Stomach (tissue), 9 donors: Measurements from ENCODE around the gene PMM2. TPM values are rescaled to one million over a fixed set of nuclear protein-coding genes. Genes with fewer than 3 reads are reported as not detected.

Source experiments
- DNase-seq, 2 donors: peaks; one replicate each; pipeline versions ENCODE4 v3.0.0 to v3.0.0-alpha.2; 2013 to 2019
- H3K27ac ChIP-seq, 5 donors: fragments of 200-600 bp in 4 of 5; sonication (generic) in 4 of 5; one replicate each; pipeline ENCODE4 v1.5.1; 2013 to 2019; ENCODE audit warnings: mild to moderate bottlenecking in 1 of 5, moderate library complexity in 1 of 5
- H3K27me3 ChIP-seq, 3 donors: fragments of 200-600 bp; sonication (generic); one replicate each; pipeline ENCODE4 v1.5.1; 2017 to 2019; ENCODE audit warnings: mixed run types in 1 of 3
- H3K36me3 ChIP-seq, 4 donors: fragments of 200-600 bp; sonication (generic); 1 replicate in 3 of 4; 2 replicates in 1 of 4; pipeline ENCODE4 v1.5.1; 2016 to 2019
- H3K4me1 ChIP-seq, 4 donors: fragments of 200-600 bp; sonication (generic); one replicate each; pipeline ENCODE4 v1.5.1; 2016 to 2019
- H3K4me3 ChIP-seq, 4 donors: fragments of 200-600 bp; sonication (generic) in 3 of 4; one replicate each; pipeline ENCODE4 v1.5.1; 2016 to 2019; ENCODE audit warnings: mild to moderate bottlenecking in 1 of 4
- H3K9me3 ChIP-seq, 4 donors: fragments of 200-600 bp; sonication (generic); one replicate each; pipeline ENCODE4 v1.5.1; 2016 to 2019
- CTCF ChIP-seq, 7 experiments: fragments of 450-650 bp in 4 of 7; fragments of 200-600 bp in 3 of 7; sonication (generic) in 3 of 7; IDR thresholded peaks; one replicate each; pipeline ENCODE4 v1.5.1; 2016 to 2019; ENCODE audit warnings: antibody characterized with exemption in 7 of 7, control low read depth in 2 of 7, mild to moderate bottlenecking in 1 of 7
- EP300 ChIP-seq: sonication (generic); formaldehyde crosslinking; IDR thresholded peaks from one replicate; pipeline ENCODE4 v1.6.1; 2017; ENCODE audit warnings: antibody characterized with exemption
- POLR2A ChIP-seq, 4 donors: fragments of 450-650 bp; IDR thresholded peaks; one replicate each; pipeline ENCODE4 v1.6.1; 2016; ENCODE audit warnings: antibody characterized with exemption in 4 of 4, control low read depth in 2 of 4, mild to moderate bottlenecking in 1 of 4, moderate library complexity in 1 of 4
- POLR2AphosphoS5 ChIP-seq, 3 donors: sonication (generic); formaldehyde crosslinking; IDR thresholded peaks; one replicate each; pipeline ENCODE4 v1.6.1; 2016; ENCODE audit warnings: antibody characterized with exemption in 3 of 3
- WGBS, 5 donors: extraction: QIAGEN DNeasy Blood & Tissue Kit in 3 of 5; methylation state at CpG; one replicate each; pipeline versions ENCODE4 v1.1.5 to v1.1.7; 2013 to 2018; 5-methylcytosine and 5-hydroxymethylcytosine counted together
- intact Hi-C: fragments of 100-400 bp; cut with DNase I; formaldehyde crosslinking; loops from one replicate; pipeline ENCODE4 v1.15.1; 2023; ENCODE audit warnings: low total_unique reads
- polyA plus RNA-seq, 3 donors: library from polyadenylated mRNA; stranded (reverse); fragments of 200-250 nt; gene quantifications; one replicate each; pipeline ENCODE4 v1.2.3, GENCODE V29; 2013
- total RNA-seq, 5 donors: library from RNA; depleted of rRNA; stranded (reverse); fragments of >200 nt; gene quantifications; one replicate each; pipeline versions ENCODE4 v1.1.0 to v1.2.3, GENCODE V29; 2014 to 2016
- donor health status: healthy with polysubstance abuse.
- donor health status: Bipolar disorder and iron deficiency.
- donor health status: healthy.

PMM2 gene
- total and polyA plus RNA-seq, 8 donors: 15.1 to 89.3 (median 40.4) TPM

GRCh38 chr16:8812162-8812843 is 14.7 kb downstream of the PMM2 start:
- no peak for TF ChIP-seq POLR2AphosphoS5 (IDR thresholded peaks at IDR 0.05)
- TF ChIP-seq POLR2A (IDR thresholded peaks at IDR 0.05): no peak
- no peak for TF ChIP-seq EP300
- no peak for TF ChIP-seq CTCF (IDR thresholded peaks at IDR 0.05)
- Histone ChIP-seq H3K36me3 (peaks cover 88 to 100% (median 100%) of the 10 kb centered on the region in 4 donors), H3K27me3 (no peaks in the 10 kb centered on the region), H3K27ac (no peak overlapping the region), H3K4me3 (no peak overlapping the region), H3K4me1 (peaks cover 0 to 2% (median 0%) of the 10 kb centered on the region in 4 donors), H3K9me3 (no peaks in the 10 kb centered on the region)
- DNase-seq: no peak
- WGBS, 5 donors: 69 to 86% (median 76%) methylated on average over 12 of the region's 12 CpGs
- intact Hi-C loops: no loop called here

GRCh38 chr16:8814095-8814806 is 16.6 kb downstream of the PMM2 start:
- WGBS, 5 donors: 86 to 96% (median 94%) methylated on average over 14 of the region's 14 CpGs
- H3K36me3 ChIP-seq: peaks cover 69 to 100% (median 100%) of the 10 kb centered on the region in 4 donors

GRCh38 chr16:8816967-8817655 is 19.5 kb downstream of the PMM2 start:
- no peak overlapping the region for H3K4me3 ChIP-seq
- intact Hi-C loops: no loop called here
- TF ChIP-seq EP300 (no peak), POLR2A (IDR thresholded peaks at IDR 0.05) (no peak), POLR2AphosphoS5 (IDR thresholded peaks at IDR 0.05) (no peak), CTCF (IDR thresholded peaks at IDR 0.05) (no peak)
- H3K36me3 ChIP-seq: peaks cover 44 to 100% (median 99%) of the 10 kb centered on the region in 4 donors
- H3K27me3 ChIP-seq: no peaks in the 10 kb centered on the region
- H3K9me3 ChIP-seq: no peaks in the 10 kb centered on the region
- no peak overlapping the region for H3K27ac ChIP-seq
- DNase-seq: no peak
- WGBS, 5 donors: 73 to 83% (median 82%) methylated on average over 6 of the region's 6 CpGs
- H3K4me1 ChIP-seq: no peaks in the 10 kb centered on the region

More at GRCh38 chr16:8814095-8814806, 16.6 kb downstream of the PMM2 start:
- no peak for DNase-seq
- no peaks in the 10 kb centered on the region for H3K4me1 ChIP-seq
- intact Hi-C loops: no loop called here
- H3K4me3 ChIP-seq: no peak overlapping the region
- H3K27ac ChIP-seq: no peak overlapping the region
- H3K27me3 ChIP-seq: no peaks in the 10 kb centered on the region
- no peak for TF ChIP-seq CTCF (IDR thresholded peaks at IDR 0.05)
- no peak for TF ChIP-seq POLR2AphosphoS5 (IDR thresholded peaks at IDR 0.05)
- no peak for TF ChIP-seq EP300
- no peak for TF ChIP-seq POLR2A (IDR thresholded peaks at IDR 0.05)
- H3K9me3 ChIP-seq: no peaks in the 10 kb centered on the region

- no peak for DNase-seq
- Histone ChIP-seq H3K9me3 (no peaks in the 10 kb centered on the region), H3K27me3 (no peaks in the 10 kb centered on the region), H3K4me1 (no peaks in the 10 kb centered on the region), H3K27ac (no peak overlapping the region), H3K4me3 (no peak overlapping the region), H3K36me3 (peaks cover 31 to 86% (median 83%) of the 10 kb centered on the region in 4 donors)
- intact Hi-C loops: no loop called here
- 84 to 91% (median 87%) methylated on average over 10 of the region's 10 CpGs for WGBS, 5 donors
- TF ChIP-seq CTCF (IDR thresholded peaks at IDR 0.05) (no peak), EP300 (no peak), POLR2AphosphoS5 (IDR thresholded peaks at IDR 0.05) (no peak), POLR2A (IDR thresholded peaks at IDR 0.05) (no peak)
These were observed 21.0 kb downstream of the PMM2 start for GRCh38 chr16:8818504-8819270.
